ENCODE data around the gene MDH1.

- TF ChIP-seq CTCF (IDR thresholded peaks at IDR 0.05), result no peak
- no peak for TF ChIP-seq POLR2A (IDR thresholded peaks at IDR 0.05)
These were observed 26.0 kb upstream of the MDH1 start for GRCh38 chr2:63562751-63563150.
